K562 (cell line): ENCODE data around the gene PLCB1. TPM values are rescaled to one million over a fixed set of nuclear protein-coding genes. Genes with fewer than 3 reads are reported as not detected.

Experiments used
- ATAC-seq: fragments of 200-7000 bp; cut with Tn5 transposase; 3 replicates; pipeline ENCODE4 v1.9.1; 2020; ENCODE audit warnings: moderate library complexity
- BruUV-seq: library from RNA; stranded (reverse); fragments of 400-500 nt; replicated peaks from 2 replicates; lab custom pipeline; 2021; lab: Mats Ljungman, UMichigan
- CTCF ChIA-PET: fragments of 300-600 bp; formaldehyde crosslinking; extraction: SDS; loops from one replicate; lab custom pipeline; 2021; ENCODE audit warnings: low intra/inter-chr PET ratio; lab: Yijun Ruan, JAX
- POLR2A ChIA-PET: fragments of 300-600, 350-650 bp; sonication (Branson Sonifier 250); formaldehyde crosslinking; extraction: SDS; loops from one replicate; lab custom pipeline; 2021; ENCODE audit warnings: antibody characterized with exemption, inconsistent platforms; lab: Yijun Ruan, JAX
- DNase-seq, 4 experiments: peaks; one replicate each; pipeline versions ENCODE4 v3.0.0 to v3.0.0-alpha.2; 2011 to 2018; ENCODE audit warnings: low spot score in 3 of 4, mixed read lengths in 3 of 4; ENCODE audit errors: extremely low read depth in 1 of 4
- FAIRE-seq: peaks from 2 replicates; lab custom pipeline; 2011; peaks lifted over from hg19 to GRCh38; lab: Jason Lieb, UNC
- H2AFZ ChIP-seq: 2 replicates; pipeline ENCODE4 v1.6.0; 2011; ENCODE audit warnings: low read depth, low read length, control low read depth, inconsistent platforms
- H3K27ac ChIP-seq: fragments of 200-600 bp; 3 replicates; pipeline ENCODE4 v1.8.0; 2011; ENCODE audit warnings: low read depth, mild to moderate bottlenecking, control low read depth, inconsistent platforms, low read length, moderate library complexity, mixed read lengths; ENCODE audit errors: extremely low read depth
- H3K27me3 ChIP-seq, 2 experiments: fragments of 300-600 bp in 1 of 2; 2 replicates in 1 of 2; 3 replicates in 1 of 2; pipeline versions ENCODE4 v1.6.0 to v1.8.0; 2011; ENCODE audit warnings: inconsistent platforms in 2 of 2, low read length in 2 of 2, mild to moderate bottlenecking in 1 of 2, mixed read lengths in 1 of 2, moderate library complexity in 1 of 2; ENCODE audit not compliant: control insufficient read depth in 2 of 2, insufficient read depth in 2 of 2
- H3K36me3 ChIP-seq: fragments of 300-600 bp; 3 replicates; pipeline ENCODE4 v1.8.0; 2011; ENCODE audit warnings: mild to moderate bottlenecking, low read length, inconsistent platforms; ENCODE audit not compliant: control insufficient read depth, insufficient read depth
- H3K4me1 ChIP-seq, 2 experiments: fragments of 200-600 bp in 1 of 2; replicated peaks in 1 of 2; 2 replicates in 1 of 2; 3 replicates in 1 of 2; pipeline versions ENCODE4 v1.5.1 to v1.8.0; 2011; ENCODE audit warnings: inconsistent platforms in 2 of 2, low read length in 2 of 2, mild to moderate bottlenecking in 1 of 2, mixed read lengths in 1 of 2, moderate library complexity in 1 of 2; ENCODE audit not compliant: control insufficient read depth in 2 of 2, insufficient read depth in 2 of 2
- H3K4me2 ChIP-seq: 2 replicates; pipeline ENCODE4 v1.6.1; 2011; ENCODE audit warnings: low read length, control low read depth, inconsistent platforms, mixed read lengths; ENCODE audit not compliant: insufficient read depth
- H3K4me3 ChIP-seq: fragments of 200-600 bp; sonication (generic), shearing (Covaris generic); 2 replicates; pipeline ENCODE4 v1.5.1; 2016; ENCODE audit warnings: control low read depth, inconsistent platforms
- H3K79me2 ChIP-seq: fragments of 200-600 bp; 3 replicates; pipeline ENCODE4 v1.8.0; 2011; ENCODE audit warnings: low read length, inconsistent platforms; ENCODE audit not compliant: control insufficient read depth, insufficient read depth
- H3K9ac ChIP-seq, 2 experiments: 2 replicates each; pipeline versions ENCODE4 v1.6.0 to v1.6.1; 2011; ENCODE audit warnings: low read depth in 2 of 2, low read length in 2 of 2, control low read depth in 1 of 2, inconsistent platforms in 1 of 2, mild to moderate bottlenecking in 1 of 2, mixed read lengths in 1 of 2; ENCODE audit not compliant: insufficient read depth in 1 of 2
- H3K9me1 ChIP-seq: one replicate; pipeline ENCODE4 v1.6.0; 2011; ENCODE audit warnings: inconsistent platforms, mild to moderate bottlenecking, low read length, moderate library complexity; ENCODE audit not compliant: control insufficient read depth, insufficient read depth
- H3K9me3 ChIP-seq: replicated peaks from 2 replicates; pipeline ENCODE4 v1.5.1; 2011; ENCODE audit warnings: low read depth, low read length, inconsistent platforms; ENCODE audit not compliant: control insufficient read depth, insufficient read depth
- H4K20me1 ChIP-seq: replicated peaks from 2 replicates; pipeline ENCODE4 v1.6.1; 2011; ENCODE audit warnings: low read length, inconsistent platforms, mixed read lengths; ENCODE audit not compliant: control insufficient read depth, insufficient read depth
- PTRF ChIP-seq: fragments of 450-650 bp; IDR thresholded peaks from 2 replicates; pipeline ENCODE4 v1.6.1; 2016; ENCODE audit warnings: mild to moderate bottlenecking, missing genetic modification characterization, missing compliant biosample characterization
- SMAD4 ChIP-seq: fragments of 250-450 bp; sonication (Bioruptor Pico); conservative IDR thresholded peaks from 2 replicates; pipeline ENCODE4 v1.8.0; 2021; ENCODE audit warnings: inconsistent platforms, mild to moderate bottlenecking, moderate library complexity
- YY1 ChIP-seq, 3 experiments: IDR thresholded peaks; 2 replicates each; pipeline ENCODE4 v1.6.1; 2011; ENCODE audit warnings: low read length in 2 of 3, mild to moderate bottlenecking in 2 of 3, moderate library complexity in 2 of 3, borderline replicate concordance in 1 of 3, control low read depth in 1 of 3, low read depth in 1 of 3; ENCODE audit not compliant: insufficient read depth in 3 of 3, insufficient replicate concordance in 2 of 3, control insufficient read depth in 1 of 3, insufficient read length in 1 of 3; ENCODE audit errors: extremely low read depth in 1 of 3
- ZNF121 ChIP-seq: sonication (generic); formaldehyde crosslinking; conservative IDR thresholded peaks from 2 replicates; pipeline ENCODE4 v1.8.0; 2022; ENCODE audit warnings: missing genetic modification reagents
- ZNF217 ChIP-seq: sonication (generic); formaldehyde crosslinking; IDR thresholded peaks from 2 replicates; pipeline ENCODE4 v1.8.0; 2022; ENCODE audit warnings: mild to moderate bottlenecking, missing genetic modification reagents
- in situ Hi-C: fragments of 300-500 bp; cut with MboI; formaldehyde crosslinking; loops from 4 replicates; pipeline ENCODE4 v1.15.0; 2018; ENCODE audit warnings: inconsistent platforms, mixed read lengths
- intact Hi-C: fragments of 100-400 bp; cut with micrococcal nuclease; formaldehyde crosslinking; loops from 2 replicates; pipeline ENCODE4 v1.14.2; 2022
- polyA plus RNA-seq, 8 experiments: library from polyadenylated mRNA; depleted of rRNA in 4 of 8; stranded (reverse) in 5 of 8; unstranded in 3 of 8; fragments of >200 nt; fragmentation: Nextera tagmentation in 2 of 8; fragmentation: Illumina TruSeq in 1 of 8; extraction: Ambion mirVana in 2 of 8; extraction: Trizol in 1 of 8; gene quantifications; 2 replicates each; pipeline versions ENCODE4 v1.2.1 to v1.2.3, GENCODE V29; 2011 to 2014; ENCODE audit warnings: inconsistent platforms in 1 of 8, missing spikeins in 1 of 8
- total RNA-seq, 7 experiments: library from RNA; depleted of rRNA in 6 of 7; stranded (reverse); fragments of >200 nt in 6 of 7; fragmentation: Illumina TruSeq in 2 of 7; extraction: Trizol in 2 of 7; gene quantifications; 2 replicates each; pipeline versions ENCODE4 v1.2.1 to v1.2.3, GENCODE V29; 2011 to 2021; ENCODE audit warnings: low replicate concordance in 1 of 7
- TF ChIP-seq, protein P1 (sequence below): fragments of 250-450 bp; sonication (Bioruptor Pico); IDR thresholded peaks from 2 replicates; pipeline ENCODE4 v1.5.0; 2021

Gene PLCB1
- total and polyA plus RNA-seq, 9 of the 15 experiments (the other 6 are each of a cell fraction or from before 2014, with no cell fraction given), result 0.34 to 3.1 (median 1.3) TPM

DNA sequence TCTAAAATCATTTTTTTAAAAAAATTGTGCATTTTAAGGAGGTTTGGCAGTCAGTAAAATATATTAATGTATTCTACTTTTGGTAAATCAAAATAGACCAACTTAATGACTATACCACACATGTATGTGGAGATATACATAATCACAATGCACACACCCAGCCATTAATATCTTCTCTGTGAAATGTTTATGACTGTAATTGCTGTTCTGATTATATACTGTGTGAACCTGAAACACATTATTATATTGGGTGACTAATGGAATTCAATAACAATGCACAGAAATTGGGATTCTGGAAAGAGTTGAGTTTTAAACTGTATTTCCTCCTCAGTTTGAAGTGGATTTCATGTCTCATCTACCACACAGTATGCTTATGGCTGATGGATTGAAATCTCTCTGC lies 233.6 kb downstream of the PLCB1 start:
- no peaks in the 10 kb centered on the region for H3K36me3 ChIP-seq
- DNase-seq (no peak), FAIRE-seq (no peak), ATAC-seq (no peak)
- TF ChIP-seq ZNF217, result no peak
- TF ChIP-seq ZNF121 (CRISPR knock-in tag), result no peak
- TF ChIP-seq SMAD4 (CRISPR knock-in tag), result no peak
- no peak for TF ChIP-seq YY1 (IDR thresholded peaks at IDR 0.05; ENCODE audit: borderline replicate concordance in 1 of 3, control insufficient read depth in 1 of 3, extremely low read depth in 1 of 3, insufficient read depth in 3 of 3, insufficient read length in 1 of 3, insufficient replicate concordance in 2 of 3, low read depth in 1 of 3, low read length in 2 of 3)
- TF ChIP-seq PTRF, result no peak
- TF ChIP-seq, protein P1, sequence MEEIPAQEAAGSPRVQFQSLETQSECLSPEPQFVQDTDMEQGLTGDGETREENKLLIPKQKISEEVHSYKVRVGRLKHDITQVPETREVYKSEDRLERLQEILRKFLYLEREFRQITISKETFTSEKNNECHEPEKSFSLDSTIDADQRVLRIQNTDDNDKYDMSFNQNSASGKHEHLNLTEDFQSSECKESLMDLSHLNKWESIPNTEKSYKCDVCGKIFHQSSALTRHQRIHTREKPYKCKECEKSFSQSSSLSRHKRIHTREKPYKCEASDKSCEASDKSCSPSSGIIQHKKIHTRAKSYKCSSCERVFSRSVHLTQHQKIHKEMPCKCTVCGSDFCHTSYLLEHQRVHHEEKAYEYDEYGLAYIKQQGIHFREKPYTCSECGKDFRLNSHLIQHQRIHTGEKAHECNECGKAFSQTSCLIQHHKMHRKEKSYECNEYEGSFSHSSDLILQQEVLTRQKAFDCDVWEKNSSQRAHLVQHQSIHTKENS (CRISPR knock-in tag), result no peak
- POLR2A ChIA-PET, result no interaction called here
- H3K9me1 ChIP-seq, result no peaks in the 10 kb centered on the region
- no peaks in the 10 kb centered on the region for H4K20me1 ChIP-seq
- BruUV-seq, result no TSS peak
- H3K27me3 ChIP-seq, result no peaks in the 10 kb centered on the region
- no peak overlapping the region for H3K9ac ChIP-seq
- no peak overlapping the region for H3K4me2 ChIP-seq
- H2AFZ ChIP-seq, result no peak overlapping the region
- H3K4me1 ChIP-seq, result no peaks in the 10 kb centered on the region
- intact Hi-C loops (no loop called here), in situ Hi-C loops (no loop called here)
- CTCF ChIA-PET, result no interaction called here
- H3K4me3 ChIP-seq, result no peak overlapping the region
- no peaks in the 10 kb centered on the region for H3K79me2 ChIP-seq
- no peaks in the 10 kb centered on the region for H3K9me3 ChIP-seq
- no peak overlapping the region for H3K27ac ChIP-seq
